SU-DHL-6 (cell line): ENCODE results near the gene MICAL2.

Source experiments
- H2AFZ ChIP-seq: fragments of 200-600 bp; sonication (generic); 2 replicates; pipeline ENCODE4 v1.6.1; 2014; ENCODE audit warnings: low read depth, mild to moderate bottlenecking, moderate library complexity, mixed read lengths, antibody characterized with exemption, low read length; ENCODE audit not compliant: severe bottlenecking
- H3F3A ChIP-seq: fragments of 200-600 bp; shearing (Covaris generic); 2 replicates; pipeline ENCODE4 v1.6.0; 2016; ENCODE audit warnings: antibody characterized with exemption, mild to moderate bottlenecking; ENCODE audit not compliant: insufficient read depth
- H3K27ac ChIP-seq: fragments of 200-600 bp; sonication (generic); 2 replicates; pipeline ENCODE4 v1.5.1; 2016; ENCODE audit warnings: low read depth, mild to moderate bottlenecking, low read length, moderate library complexity, mixed read lengths
- H3K27me3 ChIP-seq: fragments of 200-600 bp; sonication (generic), shearing (Covaris generic); 2 replicates; pipeline ENCODE4 v1.6.0; 2014; ENCODE audit warnings: mild to moderate bottlenecking, low read length
- H3K36me3 ChIP-seq: fragments of 200-600 bp; sonication (generic); 2 replicates; pipeline ENCODE4 v1.6.1; 2014; ENCODE audit warnings: mild to moderate bottlenecking, low read length, mixed read lengths
- H3K4me2 ChIP-seq: fragments of 300-600, 200-600 bp; shearing (Covaris generic), sonication (generic); 2 replicates; pipeline ENCODE4 v1.6.0; 2014; ENCODE audit warnings: low read length, low read depth, mild to moderate bottlenecking; ENCODE audit not compliant: poor library complexity, severe bottlenecking
- H3K4me3 ChIP-seq: fragments of 200-600 bp; sonication (generic); 2 replicates; pipeline ENCODE4 v1.5.1; 2014; ENCODE audit warnings: antibody characterized with exemption, low read length, mild to moderate bottlenecking, mixed read lengths; ENCODE audit not compliant: insufficient read depth, poor library complexity, severe bottlenecking
- H3K79me2 ChIP-seq: fragments of 200-600 bp; sonication (generic); 2 replicates; pipeline ENCODE4 v1.6.1; 2014; ENCODE audit warnings: mild to moderate bottlenecking, low read length, moderate library complexity; ENCODE audit not compliant: insufficient read depth
- H3K9ac ChIP-seq: fragments of 200-600 bp; sonication (generic); 2 replicates; pipeline ENCODE4 v1.7.0; 2014; ENCODE audit warnings: mild to moderate bottlenecking, low read length
- H3K9me2 ChIP-seq: fragments of 200-600 bp; sonication (generic); replicated peaks from 2 replicates; pipeline ENCODE4 v1.6.1; 2014; ENCODE audit warnings: low read length; ENCODE audit not compliant: insufficient read depth
- H3K9me3 ChIP-seq: fragments of 200-600 bp; sonication (generic); 2 replicates; pipeline ENCODE4 v1.6.1; 2014; ENCODE audit warnings: low read length, mixed read lengths; ENCODE audit not compliant: insufficient read depth
- H4K20me1 ChIP-seq: fragments of 200-600 bp; sonication (generic); 2 replicates; pipeline ENCODE4 v1.6.1; 2014; ENCODE audit warnings: low read depth, mild to moderate bottlenecking, antibody characterized with exemption, low read length, moderate library complexity, mixed read lengths
- CTCF ChIP-seq: fragments of 200-600 bp; sonication (generic); IDR thresholded peaks from one replicate; pipeline ENCODE4 v1.5.1; 2017; ENCODE audit warnings: antibody characterized with exemption, mild to moderate bottlenecking, low read length, moderate library complexity; ENCODE audit not compliant: insufficient read depth, poor library complexity, severe bottlenecking
- EZH2phosphoT487 ChIP-seq: fragments of 200-600 bp; sonication (generic), shearing (Covaris generic); conservative IDR thresholded peaks from 2 replicates; pipeline ENCODE4 v1.6.1; 2018; ENCODE audit warnings: mild to moderate bottlenecking, antibody characterized with exemption, low read length, moderate library complexity, mixed read lengths

The MICAL2 gene

DNA sequence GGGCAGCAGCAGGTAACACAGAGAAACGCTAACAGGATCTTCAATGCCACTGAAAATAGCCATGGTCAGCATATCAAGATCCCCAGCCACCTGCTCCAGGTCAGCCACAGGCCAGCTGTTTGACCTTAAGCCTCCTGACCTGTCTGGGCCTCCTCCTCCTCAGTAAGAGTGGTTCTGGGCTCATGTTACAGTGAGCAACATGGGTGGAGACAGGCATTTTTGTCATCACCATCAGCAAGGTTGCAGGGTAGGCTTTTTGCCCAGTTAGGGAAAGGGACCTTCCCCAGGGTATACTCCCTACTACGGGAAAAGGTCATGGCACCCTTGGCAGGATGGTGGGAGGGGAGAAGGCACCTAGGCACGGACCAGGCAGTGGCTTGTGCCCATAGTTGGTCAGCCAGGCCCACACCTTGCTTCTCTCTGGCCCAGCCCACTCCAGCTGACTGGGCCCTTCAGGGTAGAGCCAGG, 135.2 kb downstream of the MICAL2 start:
- TF ChIP-seq EZH2phosphoT487: no peak
- TF ChIP-seq CTCF: no peak
- no peaks in the 10 kb centered on the region for H3K36me3 ChIP-seq
- H3K27ac ChIP-seq: no peak overlapping the region

DNA sequence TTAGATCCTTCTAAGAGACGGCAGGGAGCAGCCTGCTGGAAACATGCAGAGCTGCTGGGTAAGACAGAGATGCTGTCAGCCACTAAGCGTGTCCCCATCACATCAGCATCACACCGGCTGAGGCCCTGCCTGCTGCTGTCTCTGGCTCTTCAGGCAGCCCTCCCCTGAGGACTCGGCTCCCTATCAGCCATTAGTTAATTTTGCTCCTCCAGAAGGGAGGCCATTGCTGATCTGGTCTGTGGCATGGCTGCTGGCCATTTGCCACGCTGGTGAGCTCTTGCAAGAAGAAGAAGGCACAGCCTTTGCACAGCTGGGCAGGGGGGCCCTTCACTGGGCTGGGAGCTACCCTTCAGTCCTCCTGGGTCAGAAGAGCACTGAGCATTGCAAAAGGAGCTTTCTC, 135.8 kb downstream of the MICAL2 start:
- TF ChIP-seq EZH2phosphoT487 (no peak), CTCF (no peak)
- Histone ChIP-seq H3K36me3 (no peaks in the 10 kb centered on the region), H4K20me1 (no peaks in the 10 kb centered on the region), H3K4me2 (no peak overlapping the region), H3K27me3 (no peaks in the 10 kb centered on the region), H3K4me3 (no peak overlapping the region), H3K9me2 (no peaks in the 10 kb centered on the region), H3K27ac (no peak overlapping the region), H2AFZ (no peak overlapping the region), H3F3A (no peaks in the 10 kb centered on the region), H3K9me3 (no peaks in the 10 kb centered on the region), H3K79me2 (no peaks in the 10 kb centered on the region), H3K9ac (no peak overlapping the region)

More for the DNA sequence above, 135.2 kb downstream of the MICAL2 start:
- Histone ChIP-seq H2AFZ (no peak overlapping the region), H3K4me2 (no peak overlapping the region), H3K4me3 (no peak overlapping the region), H4K20me1 (no peaks in the 10 kb centered on the region), H3K9ac (no peak overlapping the region), H3K9me3 (no peaks in the 10 kb centered on the region), H3K27me3 (no peaks in the 10 kb centered on the region), H3K79me2 (no peaks in the 10 kb centered on the region), H3K9me2 (no peaks in the 10 kb centered on the region), H3F3A (no peaks in the 10 kb centered on the region)

DNA sequence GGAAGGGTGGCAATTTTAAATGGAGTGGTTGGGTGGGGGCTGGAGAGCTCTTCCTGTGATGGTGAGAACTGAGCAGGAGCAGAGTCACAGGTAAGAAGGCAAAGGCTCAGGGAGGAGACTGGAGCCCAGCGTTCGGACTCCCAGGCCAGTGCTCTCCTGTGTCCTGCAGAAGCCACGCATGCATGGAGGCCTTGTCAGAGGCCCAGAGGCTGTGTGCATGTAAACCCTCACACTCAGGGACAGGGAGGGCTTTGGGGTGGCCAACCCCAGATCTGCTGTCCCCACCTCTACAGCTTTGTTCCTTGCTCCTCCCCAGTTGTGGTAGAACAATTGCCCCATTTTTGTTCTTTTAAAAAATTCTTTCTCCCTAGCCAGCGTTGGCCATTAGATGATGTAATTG, 136.6 kb downstream of the MICAL2 start:
- no peaks in the 10 kb centered on the region for H3K36me3 ChIP-seq
- H3K9ac ChIP-seq: no peak overlapping the region
- no peak for TF ChIP-seq EZH2phosphoT487
- TF ChIP-seq CTCF: no peak
- H4K20me1 ChIP-seq: no peaks in the 10 kb centered on the region
- no peak overlapping the region for H2AFZ ChIP-seq
- H3K4me3 ChIP-seq: no peak overlapping the region
- no peak overlapping the region for H3K4me2 ChIP-seq
- H3K79me2 ChIP-seq: no peaks in the 10 kb centered on the region
- no peaks in the 10 kb centered on the region for H3K27me3 ChIP-seq
- no peaks in the 10 kb centered on the region for H3K9me3 ChIP-seq
- no peak overlapping the region for H3K27ac ChIP-seq
- no peaks in the 10 kb centered on the region for H3K9me2 ChIP-seq
- no peaks in the 10 kb centered on the region for H3F3A ChIP-seq
